ENCODE results near the gene EXOG.

Gene EXOG

GRCh38 chr3:38548154-38548931, 52.2 kb downstream of the EXOG start:
- DNase-seq: no peak

GRCh38 chr3:38549082-38549481, 52.9 kb downstream of the EXOG start:
- no peak for DNase-seq

- DNase-seq: no peak
Measured at GRCh38 chr3:38549486-38549885, 53.3 kb downstream of the EXOG start.

- DNase-seq: no peak
Measured at GRCh38 chr3:38549957-38550840, 54.1 kb downstream of the EXOG start.

GRCh38 chr3:38551026-38551832, 55.1 kb downstream of the EXOG start:
- DNase-seq: no peak

- DNase-seq: no peak
Measured at GRCh38 chr3:38552364-38552763, 56.2 kb downstream of the EXOG start.

GRCh38 chr3:38553071-38553470, 56.9 kb downstream of the EXOG start:
- DNase-seq: no peak

GRCh38 chr3:38554127-38554827, 58.1 kb downstream of the EXOG start:
- no peak for DNase-seq

- DNase-seq: no peak
Measured at GRCh38 chr3:38555149-38555840, 59.2 kb downstream of the EXOG start.

- no peak for DNase-seq
Measured at GRCh38 chr3:38555926-38556325, 59.8 kb downstream of the EXOG start.

GRCh38 chr3:38556640-38557358, 60.7 kb downstream of the EXOG start:
- no peak for DNase-seq

GRCh38 chr3:38558864-38559263, 62.7 kb downstream of the EXOG start:
- no peak for DNase-seq

GRCh38 chr3:38560284-38560683, 64.1 kb downstream of the EXOG start:
- no peak for DNase-seq

GRCh38 chr3:38560996-38561717, 65.0 kb downstream of the EXOG start:
- no peak for DNase-seq

GRCh38 chr3:38561746-38562466, 65.8 kb downstream of the EXOG start:
- DNase-seq: no peak

GRCh38 chr3:38562467-38562925, 66.4 kb downstream of the EXOG start:
- no peak for DNase-seq

GRCh38 chr3:38563070-38563885, 67.1 kb downstream of the EXOG start:
- DNase-seq: no peak

GRCh38 chr3:38563886-38564270, 67.7 kb downstream of the EXOG start:
- DNase-seq: no peak
